HG03175 (cell line): ENCODE results near the gene MX1.
A peak's percentile ranks its signal among the peaks of the same experiment; 100 is the strongest.

Experiments
- ATAC-seq: cut with Tn5 transposase; IDR thresholded peaks from one replicate; pipeline ENCODE4 v1.9.1; 2021; ENCODE audit warnings: mild to moderate bottlenecking, moderate library complexity; ENCODE audit not compliant: unreplicated experiment

The MX1 gene

GRCh38 chr21:41458121-41458520 is 32.1 kb downstream of the MX1 start:
- no peak for ATAC-seq

DNA sequence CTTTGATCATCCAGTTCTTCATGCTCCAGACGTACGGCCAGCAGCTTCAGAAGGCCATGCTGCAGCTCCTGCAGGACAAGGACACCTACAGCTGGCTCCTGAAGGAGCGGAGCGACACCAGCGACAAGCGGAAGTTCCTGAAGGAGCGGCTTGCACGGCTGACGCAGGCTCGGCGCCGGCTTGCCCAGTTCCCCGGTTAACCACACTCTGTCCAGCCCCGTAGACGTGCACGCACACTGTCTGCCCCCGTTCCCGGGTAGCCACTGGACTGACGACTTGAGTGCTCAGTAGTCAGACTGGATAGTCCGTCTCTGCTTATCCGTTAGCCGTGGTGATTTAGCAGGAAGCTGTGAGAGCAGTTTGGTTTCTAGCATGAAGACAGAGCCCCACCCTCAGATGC is 32.5 kb downstream of the MX1 start:
- no peak for ATAC-seq

DNA sequence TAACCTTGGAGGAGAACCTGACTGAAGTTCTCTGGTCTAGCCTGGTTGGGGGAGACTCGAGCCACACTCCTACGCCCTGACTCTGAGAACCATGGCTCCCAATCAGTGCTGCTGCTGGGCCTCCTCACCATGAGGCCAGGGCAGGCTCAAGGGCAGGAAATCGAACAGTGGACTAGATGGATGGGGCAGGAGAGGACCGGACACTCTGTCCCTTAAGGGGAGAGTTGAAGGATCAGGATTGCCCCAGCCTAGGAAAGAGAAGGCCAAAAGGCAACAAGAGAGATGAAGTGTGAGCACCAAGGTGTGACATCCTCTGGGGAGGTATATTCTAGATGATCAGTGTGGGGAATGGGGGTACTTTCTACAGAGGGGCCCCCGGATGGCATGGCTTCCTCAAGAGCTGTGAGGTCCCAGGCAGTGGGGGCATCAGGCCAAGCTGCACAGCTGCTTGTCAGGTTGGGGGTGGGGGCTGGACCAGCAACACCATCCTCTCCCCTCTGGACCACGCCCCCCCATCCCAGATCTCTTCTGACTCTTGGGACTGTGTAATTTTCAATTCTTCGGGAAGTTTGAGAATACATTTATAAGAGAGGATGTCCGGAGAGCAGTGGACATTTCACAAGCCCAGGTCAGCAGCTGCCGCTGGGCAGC is 34.0 kb downstream of the MX1 start:
- ATAC-seq, result no peak

DNA sequence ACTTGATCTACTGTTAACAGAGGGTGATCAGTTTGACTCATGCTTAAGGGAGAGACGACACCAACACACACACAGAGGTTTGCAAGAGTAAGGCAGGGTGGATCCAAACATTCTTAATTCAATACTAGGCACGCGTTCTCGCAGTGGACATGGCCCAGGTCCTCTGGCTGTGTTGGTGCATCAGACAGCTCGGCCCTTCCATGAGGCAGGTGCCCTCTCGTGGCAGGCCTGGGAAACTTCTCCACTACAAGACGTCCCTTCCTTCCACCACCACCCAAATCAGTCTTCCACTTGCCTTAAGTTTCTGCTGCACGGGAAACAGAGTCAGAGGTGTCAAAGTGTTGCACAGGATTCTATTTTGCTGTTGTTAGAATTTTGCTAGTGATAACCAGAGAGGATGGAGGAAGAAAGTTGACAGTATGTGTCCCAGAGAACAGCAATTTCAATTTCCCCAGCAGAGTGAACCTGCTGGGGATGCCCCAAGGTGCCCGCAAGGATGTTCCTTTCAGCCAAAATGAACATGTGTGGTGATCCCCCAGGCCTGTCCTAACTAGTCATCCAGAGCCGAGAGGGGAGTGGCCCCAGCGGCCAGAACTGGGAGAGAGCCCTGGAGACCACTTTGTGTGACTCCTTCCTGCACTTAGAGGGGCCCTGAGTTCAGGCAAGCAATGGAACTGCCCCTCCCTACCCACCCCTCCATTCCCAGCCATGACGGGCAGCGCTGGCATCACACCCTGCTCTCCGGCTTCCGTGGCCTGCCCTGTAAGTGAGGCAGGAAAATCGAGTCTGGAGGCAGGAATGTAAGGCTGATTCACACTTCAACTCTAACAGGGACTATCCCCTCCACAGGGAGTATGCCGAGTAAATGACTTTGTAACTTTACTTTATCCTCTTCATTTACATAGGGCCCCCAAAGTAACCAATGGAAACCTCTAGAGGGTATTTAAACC is 34.8 kb downstream of the MX1 start:
- ATAC-seq, result peak; percentile 58

- ATAC-seq, result no peak
Observed at GRCh38 chr21:41465176-41465781, 39.2 kb downstream of the MX1 start.

- no peak for ATAC-seq
Observed at GRCh38 chr21:41466024-41466820, 40.2 kb downstream of the MX1 start.

DNA sequence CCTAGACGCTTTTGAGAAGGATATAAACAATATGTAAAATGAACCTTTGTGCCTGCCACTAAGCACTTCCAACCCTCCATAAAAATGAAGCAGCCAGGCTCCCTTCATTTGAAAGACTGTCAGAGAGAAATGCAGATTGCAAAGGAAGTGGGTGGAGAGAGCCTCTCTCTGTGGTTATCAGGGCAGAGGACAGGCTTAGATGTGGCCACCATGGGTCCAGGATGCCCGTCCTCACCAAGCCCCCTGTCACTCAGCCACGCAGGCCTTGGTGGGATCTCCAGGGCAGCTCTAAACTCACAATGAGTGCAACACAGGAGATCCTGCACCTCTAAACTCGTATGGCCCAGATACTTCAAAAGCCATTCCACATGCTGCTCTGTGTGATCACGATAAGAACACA is 44.0 kb downstream of the MX1 start:
- no peak for ATAC-seq

- no peak for ATAC-seq
Observed at GRCh38 chr21:41472753-41473548, 46.9 kb downstream of the MX1 start.

DNA sequence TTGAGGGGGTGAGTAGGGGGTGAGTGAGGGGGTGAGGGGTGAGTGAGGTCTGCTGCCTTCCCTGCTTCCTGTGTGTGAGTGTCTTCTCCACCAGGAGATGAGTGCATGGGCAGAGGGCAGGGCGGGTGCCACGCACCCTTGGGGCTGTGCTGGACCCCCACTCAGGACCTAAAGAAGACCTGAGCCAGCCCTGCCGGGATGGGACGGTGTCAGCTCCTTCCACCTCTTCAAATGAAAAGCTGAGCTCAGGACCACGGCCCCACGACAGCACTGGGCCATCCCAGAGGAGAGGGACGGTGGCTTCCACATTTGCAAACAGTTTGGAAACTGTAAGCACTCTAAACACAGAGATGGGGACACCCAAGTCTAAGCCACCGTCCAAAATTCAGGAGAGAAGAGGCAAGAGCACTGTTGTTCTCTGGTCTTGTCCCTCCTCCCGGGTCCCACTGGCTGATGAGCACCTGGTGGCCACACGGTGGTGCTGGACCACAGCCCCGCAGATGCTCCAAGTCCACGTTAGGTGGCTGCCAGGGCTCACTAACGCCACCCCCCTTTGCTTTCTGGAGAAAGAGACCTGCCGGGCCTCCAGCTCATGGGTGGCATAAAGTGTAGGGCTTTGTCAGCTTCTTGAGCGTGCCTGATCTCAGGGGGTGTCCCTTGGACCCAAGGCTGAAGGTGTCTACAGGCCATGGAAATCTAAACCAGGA is 49.8 kb downstream of the MX1 start:
- no peak for ATAC-seq

- ATAC-seq, result no peak
Observed at GRCh38 chr21:41477641-41478318, 51.7 kb downstream of the MX1 start.

DNA sequence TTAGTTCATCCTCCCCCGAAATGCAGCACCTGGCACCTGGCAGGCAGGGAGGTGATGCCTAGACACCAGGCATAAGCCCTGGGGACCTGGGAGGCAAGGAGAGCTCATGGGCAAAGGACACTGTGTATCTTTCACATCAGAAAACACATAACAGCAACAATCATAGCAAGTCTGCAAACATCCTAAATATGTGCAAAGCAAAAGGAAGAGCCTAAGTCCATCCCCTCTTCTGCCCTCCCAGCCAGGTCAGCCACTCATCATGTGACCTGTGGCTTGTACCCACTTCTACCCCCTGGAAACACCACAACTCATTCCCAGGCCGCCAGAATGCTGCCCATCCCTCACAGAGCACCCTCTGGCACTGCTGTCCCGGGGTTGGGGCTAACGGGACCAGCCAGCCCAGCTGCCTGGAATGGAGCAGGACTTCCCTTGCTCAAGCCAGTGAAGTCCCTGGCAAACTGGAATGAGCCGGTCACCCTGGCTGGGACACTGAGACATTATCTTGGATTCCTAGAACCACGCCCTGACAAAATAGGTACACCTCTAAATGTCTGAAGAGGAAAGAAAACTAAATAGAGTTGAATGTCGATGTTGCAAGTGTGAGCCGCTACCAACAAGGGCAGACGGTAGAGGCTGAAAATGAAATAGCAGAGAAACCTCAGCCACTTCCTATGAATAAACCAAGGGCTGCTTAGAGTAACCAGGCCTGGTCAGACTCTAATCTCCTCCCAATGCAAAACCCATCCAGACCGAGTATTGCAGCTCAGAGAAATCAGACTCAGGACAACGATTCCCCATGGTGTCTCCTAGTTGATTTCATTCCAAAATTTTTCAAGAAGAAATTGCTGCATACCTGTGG is 52.5 kb downstream of the MX1 start:
- ATAC-seq, result no peak

GRCh38 chr21:41479686-41480085 is 53.6 kb downstream of the MX1 start:
- no peak for ATAC-seq

DNA sequence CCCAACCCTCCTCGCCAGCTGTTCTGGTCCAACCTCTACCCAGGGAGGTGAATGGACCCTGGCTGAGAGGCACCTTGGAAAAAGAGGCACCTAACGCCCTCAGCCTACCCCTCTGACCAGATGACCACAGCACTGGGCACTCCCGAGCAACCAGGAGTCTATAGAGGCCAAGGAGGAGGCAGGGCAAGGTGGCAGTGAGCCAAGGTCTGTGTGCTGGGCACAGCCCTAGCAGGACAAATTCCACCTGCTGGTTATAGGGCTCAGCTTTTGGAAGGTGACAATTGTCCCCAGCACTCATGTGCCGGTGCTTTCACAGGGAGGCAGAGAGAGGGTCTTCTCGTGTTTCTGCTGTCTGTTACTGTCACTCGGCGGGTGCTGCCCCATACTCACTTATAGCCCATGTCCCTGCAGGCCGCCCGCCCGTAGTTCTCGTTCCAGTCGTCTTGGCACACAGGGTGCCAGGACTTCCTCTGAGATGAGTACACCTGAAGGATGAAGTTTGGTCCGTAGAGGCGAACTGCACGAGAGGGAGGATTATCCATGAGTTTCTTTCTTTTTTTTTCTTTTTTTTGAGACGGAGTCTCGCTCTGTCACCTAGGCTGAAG is 54.1 kb downstream of the MX1 start:
- no peak for ATAC-seq

DNA sequence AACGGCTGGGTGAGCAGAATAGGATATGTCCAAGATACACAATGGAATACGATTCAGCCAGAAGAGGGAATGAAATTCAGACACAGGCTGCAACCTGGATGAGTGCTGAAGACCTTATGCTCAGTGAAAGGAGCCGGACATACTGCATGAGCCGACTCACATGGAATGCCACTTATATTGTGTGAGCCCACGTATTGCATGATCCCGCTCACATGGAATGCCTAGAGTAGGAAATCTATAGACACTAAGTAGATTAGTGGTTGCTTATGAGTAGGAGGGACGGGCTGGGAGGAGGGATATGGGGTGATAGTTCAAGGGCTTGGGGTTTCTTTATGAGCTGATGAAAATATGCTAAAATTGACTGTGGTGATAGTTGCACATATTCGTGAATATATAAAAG is 55.2 kb downstream of the MX1 start:
- no peak for ATAC-seq

DNA sequence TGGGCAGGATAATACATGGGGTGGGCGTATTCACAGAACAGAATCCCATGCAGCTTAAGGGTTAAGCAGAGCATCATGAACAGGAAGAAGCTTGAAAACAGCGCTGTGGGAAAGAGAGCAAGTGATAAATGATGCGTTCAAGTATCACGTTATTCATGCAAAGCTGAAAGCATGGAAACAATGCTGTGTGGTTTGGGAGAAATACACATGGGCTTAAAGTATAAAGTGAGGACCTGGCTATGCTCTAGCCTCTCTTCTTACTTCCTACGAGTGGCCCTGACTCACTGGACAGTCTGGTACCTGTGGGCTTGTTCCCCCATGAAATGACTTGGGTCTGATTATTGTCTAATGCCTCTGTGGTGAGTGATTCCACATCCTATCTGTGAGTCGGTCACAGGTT is 56.3 kb downstream of the MX1 start:
- no peak for ATAC-seq

DNA sequence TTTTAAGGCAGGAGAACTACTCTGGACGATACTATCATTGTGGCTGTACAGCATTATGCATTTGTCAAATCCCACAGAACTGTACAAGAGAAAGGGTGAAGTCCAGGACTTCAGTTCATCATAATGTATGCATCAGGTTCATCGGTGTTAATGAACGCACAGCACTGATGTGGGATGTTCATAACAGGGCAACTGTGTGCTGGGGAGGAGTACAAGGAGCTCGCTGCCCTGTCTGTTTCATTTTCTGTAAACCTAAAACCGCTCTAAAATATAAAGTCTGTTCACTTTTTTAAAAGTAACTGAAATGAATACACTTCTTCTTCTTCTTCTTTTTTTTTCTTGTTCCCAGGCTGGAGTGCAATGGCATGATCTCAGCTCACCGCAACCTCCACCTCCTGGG is 56.9 kb downstream of the MX1 start:
- no peak for ATAC-seq

- ATAC-seq, result no peak
Observed at GRCh38 chr21:41483415-41483814, 57.4 kb downstream of the MX1 start.

- ATAC-seq, result no peak
Observed at GRCh38 chr21:41483973-41484372, 57.9 kb downstream of the MX1 start.
